HG03103 (cell line): Measurements from ENCODE around the gene CACNA1B.

Source experiments
- ATAC-seq: cut with Tn5 transposase; IDR thresholded peaks from one replicate; pipeline ENCODE4 v1.9.1; 2021; ENCODE audit warnings: low read depth; ENCODE audit not compliant: unreplicated experiment

CACNA1B gene

DNA sequence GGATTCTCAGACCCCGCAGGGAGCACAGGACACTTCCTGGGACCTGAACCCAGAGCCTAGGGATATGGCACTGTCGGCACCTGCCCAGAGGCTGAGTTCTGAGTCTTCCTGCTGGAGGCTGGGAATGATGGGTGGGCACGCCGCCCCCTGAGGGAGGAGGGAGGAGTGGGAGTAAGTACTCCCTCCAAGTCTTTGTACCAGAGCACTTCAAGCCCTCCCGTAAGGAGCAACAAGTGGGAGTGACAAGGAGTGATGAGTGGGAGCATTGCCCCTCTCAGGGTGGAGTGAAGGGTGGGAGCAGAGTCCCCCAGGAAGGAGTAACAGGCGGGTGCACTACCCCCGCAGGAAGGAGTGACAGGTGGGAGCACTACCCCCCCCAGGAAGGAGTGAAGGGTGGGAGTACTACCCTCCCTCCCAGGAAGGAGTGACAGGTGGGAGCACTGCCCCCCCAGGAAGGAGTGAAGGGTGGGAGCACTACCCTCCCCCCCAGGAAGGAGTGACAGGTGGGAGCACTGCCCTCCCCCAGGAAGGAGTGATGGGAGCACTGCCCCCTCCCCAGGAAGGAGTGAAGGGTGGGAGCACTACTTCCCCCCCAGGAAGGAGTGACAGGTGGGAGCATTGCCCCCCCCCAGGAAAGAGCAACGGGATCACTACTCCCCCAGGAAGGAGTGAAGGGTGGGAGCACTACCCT is 100.1 kb downstream of the CACNA1B start:
- no peak for ATAC-seq

DNA sequence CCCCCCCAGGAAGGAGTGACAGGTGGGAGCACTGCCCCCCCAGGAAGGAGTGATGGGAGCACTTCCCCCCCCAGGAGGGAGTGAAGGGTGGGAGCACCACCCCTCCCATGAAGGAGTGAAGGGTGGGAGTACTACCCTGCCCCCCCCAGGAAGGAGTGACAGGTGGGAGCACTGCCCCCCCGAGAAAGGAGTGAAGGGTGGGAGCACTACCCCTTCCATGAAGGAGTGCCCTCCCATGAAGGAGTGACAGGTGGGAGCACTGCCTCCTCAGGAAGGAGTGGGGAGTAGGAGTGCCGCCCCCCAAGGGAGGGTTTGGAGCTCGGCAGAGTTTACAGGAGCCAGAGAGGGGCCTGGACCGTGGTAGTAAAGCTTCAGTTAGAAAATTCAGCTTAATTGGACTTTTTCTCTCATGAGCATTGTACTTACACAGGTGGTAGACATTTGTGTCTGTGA is 100.7 kb downstream of the CACNA1B start:
- no peak for ATAC-seq

DNA sequence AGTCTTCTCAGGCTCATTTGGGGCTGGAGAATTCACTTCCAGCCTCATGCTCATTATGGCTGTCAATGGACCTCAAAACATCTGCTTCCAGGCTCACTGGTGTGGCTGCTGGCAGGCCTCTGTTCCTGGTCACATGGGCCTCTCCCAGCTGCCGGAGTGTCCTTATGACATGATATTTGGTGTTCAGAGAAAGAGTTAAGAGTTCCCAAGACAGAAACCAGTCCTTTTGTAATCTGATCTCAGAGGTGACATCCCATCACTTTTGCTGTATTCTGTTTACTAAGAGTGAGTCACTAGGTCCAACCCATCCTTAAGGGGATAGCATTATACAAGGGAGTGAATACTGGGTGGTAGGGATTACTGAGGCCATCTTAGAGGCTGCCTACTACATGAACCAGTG is 104.6 kb downstream of the CACNA1B start:
- no peak for ATAC-seq

DNA sequence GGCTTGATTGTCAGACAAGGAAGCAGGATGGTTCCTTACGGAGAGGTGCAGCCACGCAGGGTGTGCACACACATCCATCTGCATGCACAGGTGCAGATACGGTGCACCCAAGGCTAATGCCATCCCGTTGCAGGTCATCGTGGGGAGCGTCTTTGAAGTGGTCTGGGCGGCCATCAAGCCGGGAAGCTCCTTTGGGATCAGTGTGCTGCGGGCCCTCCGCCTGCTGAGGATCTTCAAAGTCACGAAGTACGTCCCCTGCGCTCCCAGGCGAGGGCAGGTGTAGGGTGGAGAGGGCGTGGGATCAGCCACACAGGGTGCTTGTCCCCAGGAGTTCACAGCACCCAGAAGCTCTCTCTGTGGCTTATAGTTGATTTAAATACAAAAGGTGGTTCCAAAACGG is 106.4 kb downstream of the CACNA1B start:
- no peak for ATAC-seq

DNA sequence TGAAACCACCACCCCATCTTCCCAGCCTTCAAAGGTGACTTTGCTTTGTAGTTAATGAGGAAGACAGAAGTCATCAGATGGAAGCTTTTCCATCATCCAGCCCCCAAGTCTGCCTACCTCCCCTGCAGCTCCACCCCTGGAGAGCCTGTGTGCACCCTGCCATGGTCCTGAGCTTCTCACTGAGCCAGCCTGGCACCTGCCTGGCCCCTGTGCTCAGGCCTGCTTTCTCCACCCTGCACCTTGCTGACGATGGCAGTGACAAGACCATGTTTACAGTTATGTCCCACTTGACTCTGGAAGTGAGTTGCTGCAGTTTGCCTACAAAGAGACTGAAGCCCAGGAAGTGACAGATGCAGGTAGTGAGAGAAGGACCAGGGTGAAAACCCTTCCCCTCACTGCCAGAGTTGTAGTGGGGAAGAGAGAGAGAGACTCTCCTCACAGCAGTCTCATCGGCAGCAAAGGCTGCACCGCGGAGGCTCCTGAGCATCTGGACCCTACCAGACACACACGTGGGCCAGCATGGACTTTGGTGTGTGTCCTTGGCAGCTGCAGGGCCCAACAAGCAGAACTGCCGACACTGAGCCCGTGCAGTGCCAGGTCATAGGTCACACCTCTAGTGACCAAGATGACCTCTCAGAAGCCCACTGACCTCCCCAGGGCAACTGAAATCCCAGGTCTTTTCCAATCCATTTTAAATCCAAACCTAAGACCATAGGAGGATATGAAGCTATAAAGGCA is 107.1 kb downstream of the CACNA1B start:
- no peak for ATAC-seq

DNA sequence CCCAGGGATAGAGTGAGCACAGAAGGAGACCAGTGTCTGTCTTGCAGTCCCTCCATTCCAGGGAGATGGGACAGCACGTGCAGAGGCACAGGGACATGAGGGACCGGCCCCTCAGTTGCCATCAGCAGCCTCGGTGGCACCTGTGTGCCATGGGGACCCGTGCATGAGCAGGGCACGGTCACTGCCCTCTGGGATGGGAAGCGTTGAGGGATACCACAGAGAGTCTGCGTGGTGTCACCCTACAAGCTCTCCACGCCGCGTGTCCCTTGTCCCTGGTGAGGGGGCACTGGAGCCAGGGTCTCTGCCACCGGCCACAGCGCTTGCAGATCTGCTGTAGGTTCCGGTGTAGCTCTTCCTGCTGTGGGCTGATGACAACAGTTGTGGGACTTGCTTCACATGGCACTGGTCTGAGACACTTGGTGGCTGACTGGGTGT is 108.1 kb downstream of the CACNA1B start:
- ATAC-seq = no peak

DNA sequence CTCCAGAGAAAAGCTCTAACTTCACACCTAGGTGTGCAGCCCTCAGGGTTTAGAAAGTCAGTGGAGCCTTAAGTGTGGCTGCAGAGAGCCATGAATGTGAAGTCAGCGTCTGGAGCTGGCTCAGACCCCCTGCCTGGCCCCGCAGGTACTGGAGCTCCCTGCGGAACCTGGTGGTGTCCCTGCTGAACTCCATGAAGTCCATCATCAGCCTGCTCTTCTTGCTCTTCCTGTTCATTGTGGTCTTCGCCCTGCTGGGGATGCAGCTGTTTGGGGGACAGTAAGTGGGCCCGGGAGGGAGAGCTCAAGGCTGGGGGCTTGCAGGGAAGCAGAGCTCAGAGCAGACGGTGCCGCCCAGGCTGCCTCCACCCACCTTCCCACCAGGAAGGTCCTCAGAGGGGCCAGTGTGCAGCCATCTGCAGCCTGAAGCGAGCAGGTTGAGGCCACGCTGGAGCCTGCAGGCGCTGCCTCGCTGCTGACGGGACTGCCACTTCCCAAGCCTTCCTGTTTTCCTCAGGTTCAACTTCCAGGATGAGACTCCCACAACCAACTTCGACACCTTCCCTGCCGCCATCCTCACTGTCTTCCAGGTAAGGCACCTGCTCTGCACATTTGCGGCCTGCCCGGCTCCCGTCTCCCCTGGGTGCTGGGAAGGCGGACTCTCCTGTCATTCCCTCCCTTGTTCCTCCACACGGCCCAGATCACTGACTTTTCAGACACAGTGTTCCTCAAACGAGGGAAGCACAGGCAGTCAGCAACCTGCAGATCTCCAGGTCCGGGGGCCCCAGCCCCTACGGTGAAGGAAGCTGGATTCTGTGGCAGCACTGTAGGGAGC is 108.9 kb downstream of the CACNA1B start:
- no peak for ATAC-seq

DNA sequence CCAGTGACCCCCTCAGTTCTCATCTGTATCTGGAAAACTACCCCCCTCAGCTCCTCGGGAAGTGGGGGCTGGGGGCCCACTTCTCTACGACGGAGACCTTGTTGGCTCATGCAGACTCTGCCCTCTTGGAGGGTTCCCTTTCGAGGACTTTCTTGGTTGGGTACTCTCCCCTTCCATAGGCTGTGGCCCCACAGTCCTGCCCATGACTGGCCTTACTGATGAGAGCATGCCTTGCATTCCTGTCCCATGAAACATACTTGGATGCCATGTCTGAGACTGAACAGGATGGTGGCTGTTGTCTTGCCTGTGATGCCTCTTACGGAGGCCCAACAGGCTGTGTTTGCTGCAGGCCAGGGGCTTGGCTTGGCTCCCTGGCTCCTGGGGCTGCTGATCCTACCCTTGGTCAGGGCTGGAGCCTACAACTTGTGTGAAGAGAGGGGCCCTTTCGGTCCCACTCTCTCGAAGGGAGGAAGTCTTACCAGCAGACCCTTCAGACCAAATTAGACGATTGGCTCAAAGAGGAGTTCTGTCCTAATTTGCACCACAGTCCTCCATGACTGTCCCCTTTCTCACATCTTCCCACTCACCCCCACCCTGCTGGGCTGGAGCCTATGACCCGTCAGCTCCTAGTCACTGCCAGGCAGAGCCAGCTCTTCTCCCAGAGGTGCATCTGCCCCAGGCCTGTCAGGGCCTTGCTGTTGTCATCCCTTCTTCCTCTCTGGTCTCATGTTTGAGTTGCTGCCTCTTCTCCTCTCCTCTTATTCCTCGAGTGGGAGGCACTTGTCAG is 109.9 kb downstream of the CACNA1B start:
- no peak for ATAC-seq

DNA sequence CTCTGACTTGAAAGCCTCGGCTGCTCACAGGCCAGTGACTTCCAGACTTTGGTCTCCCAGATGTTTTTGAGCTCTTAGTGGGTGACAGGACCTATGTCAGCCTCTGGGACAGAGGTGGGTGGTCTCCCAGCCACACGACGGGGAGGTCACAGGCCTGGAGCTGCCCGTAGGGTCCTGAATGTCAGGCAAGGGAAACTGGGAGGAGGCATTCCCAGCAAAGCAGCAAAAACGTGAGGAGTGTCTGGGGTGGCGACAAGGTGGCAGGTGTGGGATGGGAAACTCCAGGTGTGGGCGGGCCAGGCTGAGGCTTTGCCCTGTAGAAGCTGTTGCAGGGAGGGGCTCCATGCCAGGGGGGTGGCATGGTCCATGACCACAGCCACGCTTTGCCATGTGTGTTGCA is 110.5 kb downstream of the CACNA1B start:
- ATAC-seq = no peak

DNA sequence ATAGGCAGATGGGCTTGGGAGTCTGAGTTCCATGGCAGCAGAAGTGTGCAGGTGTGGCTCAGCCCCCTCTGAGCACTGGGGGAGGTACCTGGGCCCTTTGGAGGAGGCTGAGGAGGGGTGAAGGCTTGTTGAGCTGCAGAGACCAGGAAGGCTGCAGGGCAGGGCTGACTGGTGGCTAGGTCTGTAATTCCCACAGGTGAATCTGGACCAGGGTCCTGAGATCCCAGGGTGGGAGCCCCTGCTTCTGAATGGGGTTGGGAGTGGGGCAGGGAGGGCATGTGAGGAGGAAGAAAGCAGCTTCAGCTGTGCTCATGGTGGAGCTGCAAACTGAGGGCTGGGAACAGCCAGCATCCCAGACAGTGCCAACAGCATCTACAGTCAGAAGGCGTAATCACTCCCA is 111.1 kb downstream of the CACNA1B start:
- ATAC-seq = no peak

DNA sequence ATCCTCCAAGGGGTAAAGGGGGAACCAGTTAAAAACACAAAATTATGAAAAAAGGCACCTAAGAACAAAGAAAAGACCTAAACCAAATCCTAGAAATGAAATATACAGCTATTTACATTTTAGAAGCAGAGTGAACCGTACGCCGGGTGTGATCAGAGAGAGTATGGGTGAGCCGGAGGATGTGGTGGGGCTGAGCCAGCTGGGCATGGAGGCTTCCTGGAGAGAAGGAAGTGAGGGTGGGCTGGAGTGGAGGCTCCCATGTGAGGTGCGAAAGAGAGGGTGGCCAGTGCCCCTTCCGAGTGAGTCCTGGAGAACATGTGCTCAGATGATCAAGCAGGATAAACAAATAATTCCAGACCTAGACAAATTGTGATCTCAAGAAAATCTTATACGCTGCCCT is 111.6 kb downstream of the CACNA1B start:
- no peak for ATAC-seq

DNA sequence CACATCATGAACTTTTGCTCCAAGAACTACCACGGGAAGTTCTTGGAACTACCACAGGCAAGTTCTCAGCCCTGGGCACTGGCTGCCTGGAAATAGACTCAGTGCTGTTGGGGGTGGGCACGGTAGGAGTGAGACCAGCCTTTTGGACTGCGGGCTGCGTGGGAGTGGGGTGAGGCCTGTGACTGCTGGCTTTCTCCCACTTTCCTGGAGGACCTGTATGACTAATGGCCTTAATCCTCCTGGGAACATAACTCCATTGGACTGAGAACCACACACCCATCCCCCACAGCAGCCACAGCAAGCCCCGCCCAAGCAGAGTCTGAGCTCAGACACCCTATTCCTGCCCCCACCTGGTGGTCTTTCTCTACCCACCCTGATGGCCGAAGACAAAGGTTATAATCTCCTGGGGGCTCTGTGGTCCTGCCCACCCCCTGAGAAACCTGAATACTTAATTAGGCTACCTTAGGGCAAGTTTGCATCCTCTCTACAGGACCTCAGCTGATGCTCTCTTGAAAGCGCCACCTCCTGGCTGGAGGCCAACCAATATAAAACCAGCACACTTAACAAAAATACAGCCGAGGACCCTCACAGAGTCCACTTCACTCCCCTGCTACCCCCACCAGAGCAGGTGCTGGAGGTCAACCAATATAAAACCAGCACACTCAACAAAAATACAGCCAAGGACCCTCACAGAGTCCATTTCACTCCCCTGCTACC is 112.6 kb downstream of the CACNA1B start:
- ATAC-seq = no peak

DNA sequence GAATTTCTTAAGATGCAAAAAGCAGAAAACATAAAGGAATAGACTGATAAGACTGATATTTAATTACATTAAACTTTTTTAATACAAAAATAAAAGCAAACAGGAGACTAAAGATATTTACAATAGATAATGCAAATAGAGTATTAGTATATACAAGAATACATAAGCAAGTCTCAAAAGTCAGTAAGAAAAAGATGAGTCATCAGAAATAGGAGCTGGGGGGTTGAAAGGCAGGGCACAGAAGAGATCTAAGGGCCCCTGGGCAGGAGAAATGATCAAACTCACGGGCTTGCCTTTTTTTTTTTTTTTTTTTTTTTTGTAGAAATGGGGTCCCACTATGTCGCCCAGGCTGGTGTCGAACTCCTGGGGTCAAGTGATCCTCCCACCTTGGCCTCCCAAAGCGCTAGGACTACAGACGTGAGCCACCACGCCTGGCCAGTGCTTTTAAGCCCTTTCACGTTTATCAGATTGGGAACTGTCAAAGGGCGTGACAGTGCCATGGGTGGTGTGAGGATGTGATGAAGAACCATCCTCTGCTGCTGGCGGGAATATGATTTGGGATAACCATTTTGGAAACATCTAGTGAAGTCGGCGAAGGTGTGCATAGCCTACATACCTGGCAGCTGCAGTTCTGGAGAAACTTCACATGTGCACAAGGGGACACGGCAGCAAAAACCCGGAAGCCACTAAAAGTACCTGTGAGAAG is 126.1 kb downstream of the CACNA1B start:
- ATAC-seq = no peak

DNA sequence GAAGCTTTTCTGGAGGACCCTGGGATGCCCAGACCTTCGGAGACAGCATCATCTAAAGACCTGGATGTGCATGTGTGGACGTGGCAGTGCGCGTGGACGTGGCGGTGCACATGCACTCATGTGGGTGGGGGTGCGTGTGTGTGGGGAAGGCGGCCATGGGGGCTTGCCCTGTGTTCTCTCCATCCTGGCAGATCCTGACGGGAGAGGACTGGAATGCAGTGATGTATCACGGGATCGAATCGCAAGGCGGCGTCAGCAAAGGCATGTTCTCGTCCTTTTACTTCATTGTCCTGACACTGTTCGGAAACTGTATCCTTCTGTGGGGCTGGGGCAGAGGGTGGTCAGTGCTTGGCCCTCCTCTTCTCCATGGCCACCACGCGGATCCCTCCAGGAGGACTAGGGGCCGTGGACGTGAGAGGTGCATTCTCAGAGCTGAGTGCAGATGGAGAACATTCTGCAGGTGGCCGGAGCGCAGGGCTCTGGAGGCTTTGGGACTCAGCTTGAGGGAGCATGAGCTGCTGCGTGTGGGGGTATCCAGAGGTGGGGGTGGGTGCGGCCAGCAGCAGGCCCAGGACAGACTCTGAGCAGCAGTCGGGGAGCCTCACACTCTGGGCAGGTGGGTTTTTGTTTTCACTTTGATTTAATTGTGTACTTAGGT is 129.1 kb downstream of the CACNA1B start:
- no peak for ATAC-seq

DNA sequence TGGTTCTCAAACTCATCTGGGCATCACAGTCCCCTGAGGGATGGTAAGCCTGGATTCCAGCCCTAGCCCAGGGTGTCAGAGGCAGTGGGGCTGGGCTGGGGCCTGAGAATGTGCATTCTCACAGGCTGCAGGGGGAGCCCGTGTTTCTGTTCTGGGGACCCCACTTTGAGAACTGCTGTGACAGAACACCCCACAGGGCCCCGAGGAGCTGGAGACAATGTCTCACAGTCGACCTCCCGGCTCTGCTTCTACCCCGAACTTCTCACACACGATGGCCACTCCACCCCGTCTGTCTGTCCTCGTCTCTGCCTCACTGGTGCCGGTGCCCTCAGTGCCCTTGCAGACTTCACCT is 130.0 kb downstream of the CACNA1B start:
- no peak for ATAC-seq

DNA sequence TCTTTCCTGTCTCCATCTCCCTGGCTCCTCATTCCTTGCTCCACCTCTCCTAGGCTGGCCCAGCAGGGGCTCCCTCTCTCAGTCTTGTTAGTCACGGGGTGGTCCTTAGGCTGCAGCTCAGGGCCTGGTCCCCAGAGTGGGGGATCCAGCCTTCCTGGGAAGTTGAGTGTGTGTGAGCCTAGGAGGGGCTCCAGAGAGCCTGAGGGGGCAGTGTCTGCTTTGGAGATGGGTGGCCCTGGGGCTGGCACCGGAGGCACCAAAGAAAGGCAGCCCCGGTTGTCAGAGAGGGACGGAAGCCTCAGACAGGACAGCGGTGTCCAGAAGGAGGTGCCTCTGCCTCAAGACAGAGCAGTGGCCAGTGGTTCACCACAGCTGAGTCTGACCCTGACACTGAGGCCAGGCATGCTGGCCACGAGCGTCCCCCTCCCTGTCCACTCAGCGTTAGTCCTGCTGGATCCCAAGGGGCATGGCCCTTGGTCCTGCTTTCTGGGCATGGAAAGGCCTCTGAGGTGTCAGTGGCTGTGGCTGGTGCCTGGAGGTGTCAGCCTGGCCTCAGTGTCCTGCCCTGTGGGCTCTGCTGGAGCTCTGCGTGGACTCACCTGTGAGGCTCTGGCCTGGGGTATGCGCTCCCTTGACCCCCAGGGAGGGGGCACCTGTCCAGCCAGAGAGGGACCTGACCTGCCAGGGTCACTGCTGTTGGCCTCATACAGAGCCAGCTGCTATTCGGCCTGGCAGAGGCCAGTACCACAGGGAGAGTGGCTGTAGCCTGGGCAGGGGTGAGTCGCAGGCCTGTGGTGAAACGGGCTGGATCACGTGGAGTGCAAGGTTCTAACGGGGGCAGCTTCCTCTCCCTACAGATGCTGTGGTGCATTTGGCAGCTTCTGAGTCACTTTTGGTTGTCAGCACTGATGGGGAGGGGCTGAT is 130.6 kb downstream of the CACNA1B start:
- ATAC-seq = no peak

DNA sequence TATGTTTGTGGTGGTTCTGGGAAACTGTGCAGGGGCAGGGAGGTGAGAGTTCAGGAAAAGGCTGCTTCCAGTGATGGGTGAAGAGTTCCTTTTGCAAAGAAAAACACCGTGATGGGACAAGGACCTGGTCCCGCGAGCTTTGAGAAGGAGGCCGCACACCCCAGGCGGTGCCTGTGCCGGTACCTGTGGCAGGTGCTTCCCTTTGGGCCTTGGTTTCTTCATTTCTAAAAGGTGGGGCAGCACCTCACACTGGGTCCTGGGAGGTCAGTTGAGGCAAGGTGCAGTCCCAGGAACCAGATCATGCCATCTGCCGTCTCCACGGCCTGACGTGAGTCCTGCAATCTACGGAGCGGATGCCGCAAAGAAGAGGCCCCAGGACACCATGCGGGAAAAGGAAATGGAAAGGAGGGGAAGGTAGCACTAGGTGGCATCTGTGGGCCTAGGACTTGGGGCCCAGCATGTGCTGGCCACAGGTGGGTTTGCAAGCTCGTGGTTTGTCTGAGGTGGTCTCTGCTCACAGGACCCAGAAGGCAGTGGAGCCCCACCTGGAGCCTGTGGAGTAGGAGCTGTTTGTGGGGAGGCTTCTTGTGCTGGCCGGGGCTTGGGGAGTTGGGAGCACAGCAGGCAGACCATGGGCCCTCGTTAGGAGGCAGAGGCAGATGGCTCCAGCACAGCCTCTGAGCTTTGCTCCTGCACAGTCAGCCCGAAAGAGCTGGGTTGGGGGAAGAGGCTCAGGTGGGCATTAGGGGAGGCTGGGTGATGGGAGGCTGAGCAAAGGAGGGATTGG is 131.6 kb downstream of the CACNA1B start:
- ATAC-seq = no peak
